PC-9 (cell line): ENCODE measurements around the gene DVL1. TPM values are rescaled to one million over a fixed set of nuclear protein-coding genes. Genes with fewer than 3 reads are reported as not detected.

Source experiments
- BruUV-seq: library from RNA; stranded (reverse); fragments of 400-500 nt; replicated peaks from 2 replicates; lab custom pipeline; 2021; lab: Mats Ljungman, UMichigan
- CTCF ChIA-PET: fragments of 300-600 bp; sonication (Branson Sonifier 250); formaldehyde crosslinking; loops from one replicate; lab custom pipeline; 2022; ENCODE audit warnings: antibody characterized with exemption; lab: Charles Lee
- POLR2A ChIA-PET: fragments of 300-600 bp; sonication (Branson Sonifier 250); formaldehyde crosslinking; loops from one replicate; lab custom pipeline; 2022; ENCODE audit warnings: antibody characterized with exemption; ENCODE audit not compliant: unreplicated experiment; lab: Charles Lee
- DNase-seq, 2 experiments: peaks; one replicate each; pipeline versions ENCODE4 v3.0.0 to v3.0.0-alpha.2; 2015 to 2022; ENCODE audit warnings: mixed read lengths in 1 of 2
- H2AFZ ChIP-seq: fragments of 200-600 bp; sonication (generic); 2 replicates; pipeline ENCODE4 v1.8.1; 2017; ENCODE audit warnings: antibody characterized with exemption
- H3F3A ChIP-seq: fragments of 200-600 bp; sonication (generic); 2 replicates; pipeline ENCODE4 v1.8.1; 2017; ENCODE audit warnings: antibody characterized with exemption, mild to moderate bottlenecking, low read depth; ENCODE audit not compliant: insufficient read depth
- H3K27ac ChIP-seq: fragments of 200-600 bp; sonication (generic); 2 replicates; pipeline ENCODE4 v1.6.1; 2016; ENCODE audit warnings: mixed run types
- H3K27me3 ChIP-seq: fragments of 200-600 bp; sonication (generic); 2 replicates; pipeline ENCODE4 v1.6.1; 2016; ENCODE audit warnings: low read depth, mixed run types; ENCODE audit not compliant: insufficient read depth
- H3K36me3 ChIP-seq: fragments of 200-600 bp; sonication (generic); 2 replicates; pipeline ENCODE4 v1.6.1; 2016; ENCODE audit warnings: low read depth, mixed run types
- H3K4me1 ChIP-seq: fragments of 200-600 bp; sonication (generic); replicated peaks from 2 replicates; pipeline ENCODE4 v1.6.1; 2016; ENCODE audit warnings: mixed run types; ENCODE audit not compliant: insufficient read depth
- H3K4me2 ChIP-seq: fragments of 200-600 bp; sonication (generic); 2 replicates; pipeline ENCODE4 v1.6.1; 2017; ENCODE audit warnings: mixed run types
- H3K4me3 ChIP-seq: fragments of 200-600 bp; sonication (generic); 2 replicates; pipeline ENCODE4 v1.6.1; 2016; ENCODE audit warnings: mixed run types
- H3K79me2 ChIP-seq: fragments of 200-600 bp; sonication (generic); 2 replicates; pipeline ENCODE4 v1.6.1; 2017; ENCODE audit warnings: low read depth, mixed run types
- H3K9me2 ChIP-seq: fragments of 200-600 bp; sonication (generic); 2 replicates; pipeline ENCODE4 v1.8.1; 2017; ENCODE audit warnings: mild to moderate bottlenecking; ENCODE audit not compliant: insufficient read depth
- H3K9me3 ChIP-seq: fragments of 200-600 bp; sonication (generic); 2 replicates; pipeline ENCODE4 v1.8.1; 2016; ENCODE audit warnings: low read depth; ENCODE audit not compliant: insufficient read depth
- H4K20me1 ChIP-seq: fragments of 200-600 bp; sonication (generic); 2 replicates; pipeline ENCODE4 v1.8.1; 2017; ENCODE audit not compliant: insufficient read depth
- CTCF ChIP-seq: fragments of 200-600 bp; sonication (generic); conservative IDR thresholded peaks from 2 replicates; pipeline ENCODE4 v1.6.1; 2017; ENCODE audit warnings: mixed run types, antibody characterized with exemption, mild to moderate bottlenecking, moderate library complexity
- EZH2 ChIP-seq: fragments of 200-600 bp; sonication (generic); IDR thresholded peaks from 2 replicates; pipeline ENCODE4 v1.8.0; 2017; ENCODE audit warnings: antibody characterized with exemption, low read depth
- intact Hi-C: fragments of 100-400 bp; cut with micrococcal nuclease; formaldehyde crosslinking; loops from one replicate; pipeline ENCODE4 v1.10.0; 2022; ENCODE audit not compliant: unreplicated experiment
- total RNA-seq: library from RNA; stranded (reverse); gene quantifications from 2 replicates; pipeline ENCODE4 v1.2.3, GENCODE V29; 2021

DVL1 gene
- total RNA-seq, 1 experiment from 2014 or later: 95.8 TPM

GRCh38 chr1:1331068-1331965 is 17.9 kb downstream of the DVL1 start, which contains the start of gene TAS1R3:
Gene TAS1R3 (plus strand): TSS chr1:1331280. CDS start chr1:1331346, 66 bp downstream.
- BruUV-seq: no TSS peak
- TF ChIP-seq CTCF (no peak), EZH2 (no peak)
- peak within 1 kb of the TSS; percentile 65 for H3K4me2 ChIP-seq
- peaks cover 11% of the 10 kb centered on the region for H3K79me2 ChIP-seq
- H3K9me2 ChIP-seq: no peaks in the 10 kb centered on the region
- H4K20me1 ChIP-seq: peaks cover 3% of the 10 kb centered on the region; the same call in 1 of the 2 replicates
- H3K9me3 ChIP-seq: no peaks in the 10 kb centered on the region
- H3K27me3 ChIP-seq: no peaks in the 10 kb centered on the region
- intact Hi-C loops: loop anchor here (2.0 kb wide), 1 partner anchor 13 kb away; no protein-coding TSS in a partner anchor
- ChIA-PET POLR2A (no interaction called here), CTCF (no interaction called here)
- H2AFZ ChIP-seq: no peak within 1 kb of the TSS
- H3K36me3 ChIP-seq: no peaks in the 10 kb centered on the region
- H3F3A ChIP-seq: peaks cover 31% of the 10 kb centered on the region; the same call in 1 of the 2 replicates
- DNase-seq: peak in 1 of 2 experiments; percentile 69
- no peak within 1 kb of the TSS for H3K4me3 ChIP-seq
- peak within 1 kb of the TSS; percentile 10; the same call in 1 of the 2 replicates for H3K27ac ChIP-seq
- peaks cover 19% of the 10 kb centered on the region for H3K4me1 ChIP-seq

DNA sequence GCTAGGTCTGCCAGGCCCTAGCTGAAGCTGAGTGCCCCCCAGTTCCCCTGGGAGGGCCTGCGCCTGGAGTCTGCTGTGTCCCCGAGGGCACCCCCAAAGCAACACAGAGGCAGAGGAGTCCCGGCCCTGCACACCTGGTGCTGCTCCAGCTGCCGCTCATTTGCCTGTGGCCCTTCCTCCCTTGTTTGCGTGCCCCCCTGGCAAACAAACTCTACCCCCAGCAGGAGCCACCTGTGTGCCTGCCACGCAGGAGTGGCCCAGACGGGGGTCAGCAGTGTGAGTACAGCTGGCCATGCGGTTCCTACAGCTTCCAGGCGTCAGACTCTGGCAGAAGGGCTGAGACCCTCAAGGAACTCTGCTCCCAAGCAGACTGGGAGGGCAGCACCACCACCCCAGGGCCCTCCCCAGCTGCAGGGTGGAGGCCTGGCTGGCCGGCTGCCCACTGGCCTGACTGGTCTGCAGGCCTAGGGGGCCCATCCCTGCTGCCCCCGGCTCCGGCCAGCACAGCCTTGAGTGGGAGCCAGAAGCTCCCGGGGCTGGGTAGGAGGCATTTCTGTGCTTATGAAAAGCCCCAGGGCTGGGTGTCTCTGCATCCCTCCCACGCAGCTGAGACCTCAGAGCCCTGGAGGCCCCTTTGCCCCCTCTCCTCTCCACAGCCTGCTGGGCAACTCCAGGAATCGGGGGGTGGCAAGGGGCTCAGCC is 18.7 kb downstream of the DVL1 start:
- Histone ChIP-seq H3F3A (peaks cover 35% of the 10 kb centered on the region; the same call in 1 of the 2 replicates), H3K36me3 (no peaks in the 10 kb centered on the region), H3K4me1 (peaks cover 26% of the 10 kb centered on the region), H3K9me2 (no peaks in the 10 kb centered on the region), H3K27ac (peak overlapping the region; percentile 10; the same call in 1 of the 2 replicates), H3K4me3 (no peak overlapping the region), H3K4me2 (peak overlapping the region; percentile 65), H4K20me1 (peaks cover 4% of the 10 kb centered on the region; the same call in 1 of the 2 replicates), H3K79me2 (peaks cover 19% of the 10 kb centered on the region), H2AFZ (no peak overlapping the region), H3K9me3 (no peaks in the 10 kb centered on the region), H3K27me3 (no peaks in the 10 kb centered on the region)
- ChIA-PET CTCF (no interaction called here), POLR2A (no interaction called here)
- intact Hi-C loops: loop anchor here (2.0 kb wide), 1 partner anchor 14 kb away; no protein-coding TSS in a partner anchor
- peak in 1 of 2 experiments; percentile 73 for DNase-seq
- TF ChIP-seq EZH2 (no peak), CTCF (no peak)
- BruUV-seq: no TSS peak
